Measurements from ENCODE around the gene IFIT1B.

Gene IFIT1B

DNA sequence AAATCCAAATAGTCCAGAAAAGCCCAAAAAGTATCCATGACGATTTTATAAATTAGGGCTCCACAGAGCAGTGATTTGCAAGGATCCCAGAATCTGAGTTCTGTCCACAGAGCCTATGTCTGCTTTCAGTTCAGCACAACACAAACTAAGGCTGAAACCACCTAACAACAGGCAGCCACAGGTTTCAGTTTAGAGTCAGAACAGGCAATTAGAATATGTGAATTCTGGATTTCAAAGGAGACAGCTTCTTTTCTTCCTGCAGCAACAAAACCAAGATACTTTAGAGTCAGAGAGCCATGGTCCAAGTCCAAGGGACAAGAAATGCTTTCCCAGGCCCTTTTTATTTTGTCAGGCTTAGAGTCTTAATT is 26.5 kb upstream of the IFIT1B start:
- peaks cover 0 to 6% of the 10 kb centered on the region in 2 donors for H3K36me3 ChIP-seq (ENCODE audit: control insufficient read depth in 1 of 2, insufficient read depth in 2 of 2, low read length in 2 of 2)
- H3K9me3 ChIP-seq (ENCODE audit: control insufficient read depth in 1 of 2, low read length in 2 of 2), result no peaks in the 10 kb centered on the region
- peak overlapping the region; percentile 10 to 26 for H3K4me3 ChIP-seq (ENCODE audit: low read depth in 1 of 2, low read length in 2 of 2)
- H3K27me3 ChIP-seq (ENCODE audit: low read depth, low read length), result no peaks in the 10 kb centered on the region
- H3K4me1 ChIP-seq (ENCODE audit: control insufficient read depth in 1 of 2, insufficient read depth in 2 of 2, low read length in 2 of 2), result peaks cover 10 to 13% of the 10 kb centered on the region in 2 donors
- H3K27ac ChIP-seq (ENCODE audit: low read length), result peak overlapping the region; percentile 90

DNA sequence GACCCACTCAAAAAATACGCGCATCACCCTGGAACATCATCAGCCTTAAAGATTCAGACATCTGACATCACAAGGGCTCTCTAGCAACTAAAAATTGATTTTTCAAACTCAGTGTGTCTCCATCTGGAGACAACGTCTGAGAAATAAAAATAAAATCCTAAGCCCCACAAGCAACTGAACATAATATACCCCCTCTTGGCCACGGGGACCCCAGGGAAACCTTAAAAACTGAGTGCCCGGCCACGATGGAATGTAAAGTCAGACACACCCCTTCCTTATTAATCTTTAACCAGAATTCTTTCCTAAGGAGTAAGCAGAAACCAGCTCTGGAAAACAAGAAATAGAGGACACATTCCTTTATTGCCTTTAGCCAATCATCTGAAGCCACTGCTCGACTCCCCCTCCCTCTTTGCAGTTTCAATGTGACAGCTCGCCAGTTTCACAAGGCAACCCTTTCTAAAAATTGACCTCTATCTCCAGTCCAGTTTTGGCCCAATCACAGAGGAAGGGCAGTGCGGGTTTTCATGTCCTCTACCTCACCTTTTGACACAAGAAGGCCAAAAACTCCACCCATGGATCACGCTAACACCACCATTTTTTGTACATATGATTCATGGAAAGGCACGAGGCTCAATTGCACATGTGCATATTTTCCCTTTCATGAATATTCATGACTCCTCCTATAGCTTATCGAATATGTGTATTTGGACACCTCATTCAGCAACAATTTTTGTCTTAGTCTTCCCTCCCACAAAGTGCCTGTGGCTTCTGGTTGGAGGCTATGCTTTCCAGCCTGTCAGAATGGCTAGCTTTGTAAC is 25.9 kb upstream of the IFIT1B start:
- no peaks in the 10 kb centered on the region for H3K9me3 ChIP-seq (ENCODE audit: control insufficient read depth in 1 of 2, low read length in 2 of 2)
- H3K36me3 ChIP-seq (ENCODE audit: control insufficient read depth in 1 of 2, insufficient read depth in 2 of 2, low read length in 2 of 2), result peaks cover 0 to 6% of the 10 kb centered on the region in 2 donors
- H3K4me1 ChIP-seq (ENCODE audit: control insufficient read depth in 1 of 2, insufficient read depth in 2 of 2, low read length in 2 of 2), result peaks cover 10 to 13% of the 10 kb centered on the region in 2 donors
- H3K27me3 ChIP-seq (ENCODE audit: low read depth, low read length), result no peaks in the 10 kb centered on the region
- peak overlapping the region; percentile 10 to 26 for H3K4me3 ChIP-seq (ENCODE audit: low read depth in 1 of 2, low read length in 2 of 2)
- H3K27ac ChIP-seq (ENCODE audit: low read length), result peak overlapping the region; percentile 90

DNA sequence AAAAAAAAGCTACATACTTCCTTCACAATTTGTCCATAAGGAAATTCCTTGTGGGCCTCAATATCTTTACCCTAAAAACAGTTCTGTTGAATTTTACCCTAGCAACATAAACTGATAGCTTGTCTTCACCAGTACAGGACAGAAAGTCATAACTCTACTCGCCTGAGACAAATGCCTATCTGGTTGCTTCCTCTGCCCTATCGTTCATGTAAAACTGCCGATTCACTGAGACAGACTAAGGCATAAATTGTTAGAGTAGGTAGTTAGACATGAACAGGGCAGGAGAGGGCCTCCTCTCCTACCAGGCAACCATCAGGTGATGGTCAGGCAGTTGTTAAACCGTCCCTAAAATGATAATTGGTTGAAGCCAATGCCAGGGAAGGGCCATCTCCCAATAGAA is 25.1 kb upstream of the IFIT1B start:
- H3K27me3 ChIP-seq (ENCODE audit: low read depth, low read length), result no peaks in the 10 kb centered on the region
- H3K27ac ChIP-seq (ENCODE audit: low read length), result no peak overlapping the region
- H3K4me3 ChIP-seq (ENCODE audit: low read depth in 1 of 2, low read length in 2 of 2), result no peak overlapping the region
- H3K4me1 ChIP-seq (ENCODE audit: control insufficient read depth in 1 of 2, insufficient read depth in 2 of 2, low read length in 2 of 2), result peaks cover 10 to 13% of the 10 kb centered on the region in 2 donors
- H3K36me3 ChIP-seq (ENCODE audit: control insufficient read depth in 1 of 2, insufficient read depth in 2 of 2, low read length in 2 of 2), result peaks cover 0 to 6% of the 10 kb centered on the region in 2 donors
- H3K9me3 ChIP-seq (ENCODE audit: control insufficient read depth in 1 of 2, low read length in 2 of 2), result no peaks in the 10 kb centered on the region

DNA sequence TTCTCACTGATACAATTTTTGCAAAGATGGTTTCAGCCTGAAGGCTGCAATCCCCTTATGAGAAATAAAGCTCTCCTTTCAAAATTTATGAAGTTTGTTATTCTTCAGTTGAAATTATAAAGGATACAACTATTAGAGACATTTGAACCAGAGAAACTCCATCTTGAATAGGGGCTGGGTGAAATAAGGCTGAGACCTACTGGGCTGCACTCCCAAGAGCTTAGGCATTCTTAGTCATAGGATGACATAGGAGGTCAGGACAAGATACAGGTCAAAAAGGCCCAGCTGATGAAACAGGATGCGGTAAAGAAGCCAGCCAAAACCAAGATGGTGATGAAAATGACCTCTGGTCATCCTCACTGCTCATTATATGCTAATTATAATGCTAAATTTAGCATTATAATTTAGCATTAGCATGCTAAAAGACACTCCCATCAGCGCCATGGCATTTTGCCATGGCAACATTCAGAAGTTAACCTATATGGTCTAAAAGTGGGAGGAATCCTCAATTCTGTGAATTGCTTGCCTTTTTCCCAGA is 22.4 kb upstream of the IFIT1B start:
- H3K27me3 ChIP-seq (ENCODE audit: low read depth, low read length), result no peaks in the 10 kb centered on the region
- no peak overlapping the region for H3K4me3 ChIP-seq (ENCODE audit: low read depth in 1 of 2, low read length in 2 of 2)

DNA sequence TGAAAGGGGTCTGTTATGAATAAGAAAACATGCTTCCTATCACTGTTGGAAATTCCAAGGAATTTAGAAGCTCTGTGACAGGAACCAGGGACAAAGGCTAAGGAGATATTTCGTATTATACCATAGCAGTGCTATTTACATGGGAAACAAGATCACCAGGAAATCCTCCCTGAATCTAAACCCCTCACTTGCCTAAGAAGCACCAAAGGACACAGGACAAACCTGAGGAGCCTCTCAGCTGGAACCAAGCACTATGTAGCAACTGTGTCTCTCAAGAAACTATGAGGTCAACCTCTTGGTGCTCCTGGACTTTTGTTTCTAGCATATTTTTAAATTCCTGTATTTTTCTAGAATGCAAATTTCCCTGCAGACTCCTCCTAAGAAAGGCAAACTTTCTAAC is 20.8 kb upstream of the IFIT1B start:
- no peaks in the 10 kb centered on the region for H3K36me3 ChIP-seq (ENCODE audit: control insufficient read depth in 1 of 2, insufficient read depth in 2 of 2, low read length in 2 of 2)
- H3K9me3 ChIP-seq (ENCODE audit: control insufficient read depth in 1 of 2, low read length in 2 of 2), result no peaks in the 10 kb centered on the region
- no peak overlapping the region for H3K4me3 ChIP-seq (ENCODE audit: low read depth in 1 of 2, low read length in 2 of 2)
- H3K27me3 ChIP-seq (ENCODE audit: low read depth, low read length), result no peaks in the 10 kb centered on the region
- peaks cover 0 to 3% of the 10 kb centered on the region in 2 donors for H3K4me1 ChIP-seq (ENCODE audit: control insufficient read depth in 1 of 2, insufficient read depth in 2 of 2, low read length in 2 of 2)
- H3K27ac ChIP-seq (ENCODE audit: low read length), result no peak overlapping the region

More for the DNA sequence above, 22.4 kb upstream of the IFIT1B start:
- no peak overlapping the region for H3K27ac ChIP-seq (ENCODE audit: low read length)
- H3K9me3 ChIP-seq (ENCODE audit: control insufficient read depth in 1 of 2, low read length in 2 of 2), result no peaks in the 10 kb centered on the region
- peaks cover 7 to 13% of the 10 kb centered on the region in 2 donors for H3K4me1 ChIP-seq (ENCODE audit: control insufficient read depth in 1 of 2, insufficient read depth in 2 of 2, low read length in 2 of 2)
- H3K36me3 ChIP-seq (ENCODE audit: control insufficient read depth in 1 of 2, insufficient read depth in 2 of 2, low read length in 2 of 2), result peaks cover 0 to 6% of the 10 kb centered on the region in 2 donors

DNA sequence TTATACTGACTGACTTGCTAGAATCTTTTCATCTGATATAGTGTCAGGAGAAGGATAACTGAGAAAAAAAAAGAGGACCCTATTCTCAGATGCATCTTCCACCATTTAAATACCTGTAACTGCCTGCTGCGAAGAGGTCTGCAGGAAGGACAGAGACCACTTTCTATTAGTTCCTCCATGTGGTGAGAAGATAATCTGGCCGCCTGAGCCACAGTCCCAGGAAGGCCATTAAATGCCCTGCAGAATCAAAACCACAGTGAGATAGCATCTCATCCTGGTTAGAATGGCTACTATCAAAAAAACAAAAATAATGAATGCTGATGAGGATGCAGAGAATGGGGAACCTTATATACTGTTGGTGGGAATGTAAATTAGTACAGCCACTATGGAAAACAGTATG is 19.9 kb upstream of the IFIT1B start:
- no peaks in the 10 kb centered on the region for H3K36me3 ChIP-seq (ENCODE audit: control insufficient read depth in 1 of 2, insufficient read depth in 2 of 2, low read length in 2 of 2)
- no peaks in the 10 kb centered on the region for H3K4me1 ChIP-seq (ENCODE audit: control insufficient read depth in 1 of 2, insufficient read depth in 2 of 2, low read length in 2 of 2)
- no peaks in the 10 kb centered on the region for H3K27me3 ChIP-seq (ENCODE audit: low read depth, low read length)
- H3K4me3 ChIP-seq (ENCODE audit: low read depth in 1 of 2, low read length in 2 of 2), result no peak overlapping the region
- H3K27ac ChIP-seq (ENCODE audit: low read length), result no peak overlapping the region
- H3K9me3 ChIP-seq (ENCODE audit: control insufficient read depth in 1 of 2, low read length in 2 of 2), result no peaks in the 10 kb centered on the region

DNA sequence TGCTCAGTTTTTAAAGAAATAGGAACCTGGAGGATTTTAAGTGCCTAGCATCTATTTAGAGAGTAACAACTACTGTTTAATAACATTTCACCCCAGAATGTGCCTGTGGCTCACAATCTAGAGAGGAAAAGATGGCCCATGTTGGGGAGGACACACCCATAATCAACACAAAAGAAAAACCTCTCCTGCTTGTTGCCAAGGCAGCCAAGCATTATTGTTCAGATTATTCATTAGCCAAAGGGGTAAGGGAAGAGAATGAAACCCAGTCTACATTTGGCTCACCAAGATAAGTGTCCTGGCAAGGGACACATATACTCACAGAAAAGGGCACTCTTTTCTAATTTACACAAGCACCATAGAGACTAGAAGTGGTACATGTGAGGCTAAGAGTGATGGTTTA is 17.7 kb upstream of the IFIT1B start:
- Histone ChIP-seq H3K27ac (ENCODE audit: low read length) (no peak overlapping the region), H3K4me1 (ENCODE audit: control insufficient read depth in 1 of 2, insufficient read depth in 2 of 2, low read length in 2 of 2) (no peaks in the 10 kb centered on the region), H3K9me3 (ENCODE audit: control insufficient read depth in 1 of 2, low read length in 2 of 2) (no peaks in the 10 kb centered on the region), H3K27me3 (ENCODE audit: low read depth, low read length) (no peaks in the 10 kb centered on the region), H3K4me3 (ENCODE audit: low read depth in 1 of 2, low read length in 2 of 2) (no peak overlapping the region), H3K36me3 (ENCODE audit: control insufficient read depth in 1 of 2, insufficient read depth in 2 of 2, low read length in 2 of 2) (no peaks in the 10 kb centered on the region)

DNA sequence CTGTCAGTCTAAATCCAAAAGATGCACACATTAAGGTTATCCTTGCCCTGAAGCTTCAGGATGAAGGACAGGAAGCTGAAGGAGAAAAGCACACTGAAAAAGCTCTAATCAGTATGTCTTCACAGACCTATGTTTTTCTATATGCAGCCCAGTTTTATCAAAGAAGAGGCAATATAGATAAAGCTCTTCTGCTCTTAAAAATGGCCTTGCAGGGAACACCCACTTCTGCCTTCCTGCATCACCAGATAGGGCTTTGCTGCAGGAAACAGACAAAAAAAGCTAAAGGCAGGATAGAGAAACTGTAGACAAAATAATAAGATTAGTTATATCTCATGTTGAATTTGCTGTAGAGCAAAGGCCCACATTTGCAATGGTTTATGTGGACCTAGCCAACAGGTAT is 14.9 kb upstream of the IFIT1B start:
- H3K9me3 ChIP-seq (ENCODE audit: control insufficient read depth in 1 of 2, low read length in 2 of 2), result no peaks in the 10 kb centered on the region
- H3K4me3 ChIP-seq (ENCODE audit: low read depth in 1 of 2, low read length in 2 of 2), result no peak overlapping the region
- H3K27me3 ChIP-seq (ENCODE audit: low read depth, low read length), result no peaks in the 10 kb centered on the region
- no peaks in the 10 kb centered on the region for H3K4me1 ChIP-seq (ENCODE audit: control insufficient read depth in 1 of 2, insufficient read depth in 2 of 2, low read length in 2 of 2)
- H3K36me3 ChIP-seq (ENCODE audit: control insufficient read depth in 1 of 2, insufficient read depth in 2 of 2, low read length in 2 of 2), result no peaks in the 10 kb centered on the region
- H3K27ac ChIP-seq (ENCODE audit: low read length), result no peak overlapping the region

DNA sequence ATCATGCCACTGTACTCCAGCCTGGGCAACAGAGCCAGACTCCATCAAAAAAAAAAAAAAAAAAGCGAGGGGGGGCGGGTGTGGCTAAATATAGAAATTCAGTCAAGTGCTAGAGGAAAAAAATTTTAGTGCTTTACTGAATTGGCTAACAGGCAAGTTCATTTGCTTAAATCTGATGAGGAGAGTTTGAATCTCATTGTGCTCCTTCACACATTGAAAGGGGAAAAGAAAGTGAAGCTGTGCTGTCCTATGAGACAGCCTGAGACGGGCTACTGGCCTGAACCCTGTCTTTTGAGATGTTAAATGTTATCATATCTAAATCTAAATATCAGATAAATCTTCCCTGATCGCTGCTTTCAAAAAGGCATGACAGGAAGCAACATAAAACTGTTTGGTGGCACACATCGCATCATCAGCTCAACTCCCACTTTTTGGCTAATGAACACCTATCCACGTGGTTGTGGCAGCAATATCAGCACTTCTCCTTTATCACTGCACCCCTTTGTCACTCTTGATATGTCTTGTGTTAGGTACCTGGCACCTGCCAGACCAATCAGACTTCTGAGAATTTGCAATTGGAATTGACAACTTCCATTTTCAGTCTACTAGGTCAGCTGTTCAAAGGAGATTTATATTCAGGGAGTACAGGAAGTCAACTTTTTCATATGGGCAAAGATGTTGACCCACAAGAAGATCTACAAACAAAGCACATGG is 14.0 kb upstream of the IFIT1B start:
- Histone ChIP-seq H3K9me3 (ENCODE audit: control insufficient read depth in 1 of 2, low read length in 2 of 2) (no peaks in the 10 kb centered on the region), H3K4me1 (ENCODE audit: control insufficient read depth in 1 of 2, insufficient read depth in 2 of 2, low read length in 2 of 2) (peaks cover 0 to 2% of the 10 kb centered on the region in 2 donors), H3K27me3 (ENCODE audit: low read depth, low read length) (no peaks in the 10 kb centered on the region), H3K36me3 (ENCODE audit: control insufficient read depth in 1 of 2, insufficient read depth in 2 of 2, low read length in 2 of 2) (no peaks in the 10 kb centered on the region), H3K4me3 (ENCODE audit: low read depth in 1 of 2, low read length in 2 of 2) (no peak overlapping the region), H3K27ac (ENCODE audit: low read length) (no peak overlapping the region)

DNA sequence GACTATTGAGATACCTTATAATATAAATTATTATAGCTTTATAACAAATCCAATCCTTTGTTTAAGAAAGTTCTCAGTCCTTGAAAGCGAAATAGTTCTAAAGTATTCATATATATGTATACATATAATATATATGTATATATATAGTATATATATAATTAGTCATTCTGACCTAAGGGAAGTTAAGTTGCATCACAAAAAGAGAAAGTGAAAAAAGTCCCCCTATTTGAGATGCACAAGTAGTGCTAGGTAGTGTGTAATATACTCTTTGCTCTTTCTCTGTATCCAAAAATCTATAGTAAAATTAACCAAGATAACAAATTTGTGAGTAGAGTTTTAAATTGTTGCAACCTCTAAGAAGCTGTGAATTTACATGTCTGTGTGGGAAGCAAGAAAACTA is 13.3 kb upstream of the IFIT1B start:
- Histone ChIP-seq H3K4me3 (ENCODE audit: low read depth in 1 of 2, low read length in 2 of 2) (no peak overlapping the region), H3K4me1 (ENCODE audit: control insufficient read depth in 1 of 2, insufficient read depth in 2 of 2, low read length in 2 of 2) (peaks cover 0 to 7% of the 10 kb centered on the region in 2 donors), H3K36me3 (ENCODE audit: control insufficient read depth in 1 of 2, insufficient read depth in 2 of 2, low read length in 2 of 2) (no peaks in the 10 kb centered on the region), H3K27me3 (ENCODE audit: low read depth, low read length) (no peaks in the 10 kb centered on the region), H3K9me3 (ENCODE audit: control insufficient read depth in 1 of 2, low read length in 2 of 2) (no peaks in the 10 kb centered on the region), H3K27ac (ENCODE audit: low read length) (no peak overlapping the region)

DNA sequence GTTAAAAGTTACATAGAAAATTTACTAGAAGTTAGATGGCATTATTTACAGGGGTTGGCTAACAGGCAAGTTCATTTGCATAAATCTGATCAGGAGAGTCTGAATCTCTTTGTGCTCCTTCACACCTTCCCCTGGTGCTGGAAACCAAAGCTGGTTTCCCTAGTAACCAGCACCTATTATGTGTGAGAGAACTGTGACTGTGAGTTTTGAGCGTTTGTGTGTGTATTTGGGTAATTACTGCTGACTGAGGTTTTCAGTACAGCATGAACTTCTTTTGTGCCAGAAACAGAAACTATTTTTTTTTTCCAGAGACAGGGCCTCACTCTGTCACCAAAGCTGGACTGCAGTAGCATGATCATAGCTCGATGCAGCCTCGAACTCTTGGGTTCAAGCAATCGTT is 10.3 kb upstream of the IFIT1B start:
- H3K36me3 ChIP-seq (ENCODE audit: control insufficient read depth in 1 of 2, insufficient read depth in 2 of 2, low read length in 2 of 2), result no peaks in the 10 kb centered on the region
- no peak overlapping the region for H3K27ac ChIP-seq (ENCODE audit: low read length)
- H3K4me1 ChIP-seq (ENCODE audit: control insufficient read depth in 1 of 2, insufficient read depth in 2 of 2, low read length in 2 of 2), result peaks cover 0 to 7% of the 10 kb centered on the region in 2 donors
- H3K9me3 ChIP-seq (ENCODE audit: control insufficient read depth in 1 of 2, low read length in 2 of 2), result no peaks in the 10 kb centered on the region
- no peak overlapping the region for H3K4me3 ChIP-seq (ENCODE audit: low read depth in 1 of 2, low read length in 2 of 2)
- no peaks in the 10 kb centered on the region for H3K27me3 ChIP-seq (ENCODE audit: low read depth, low read length)
